ENCODE results near the gene BACH2. TPM values are rescaled to one million over a fixed set of nuclear protein-coding genes. Genes with fewer than 3 reads are reported as not detected.
"Not testable (repeated sequence)": the region's sequence is repeated elsewhere in the genome, so short reads cannot be mapped to it uniquely, and the experiment has no call there.

The BACH2 gene
- total RNA-seq, 2 experiments from 2014 or later, result 60.7 to 66.9 TPM

- Mint-ChIP-seq H3K4me3 (no peak overlapping the region), H3K27me3 (no peaks in the 10 kb centered on the region), H3K4me1 (ENCODE audit: low read depth) (no peaks in the 10 kb centered on the region), H3K36me3 (ENCODE audit: low read depth) (peaks cover 6% of the 10 kb centered on the region), H3K9me3 (peaks cover 3% of the 10 kb centered on the region), H3K27ac (no peak overlapping the region)
- ChIA-PET POLR2A (interaction anchor here (1.9 kb wide), 1 partner anchor 14 kb away, joined by 5 read pairs; no protein-coding TSS in a partner anchor), CTCF (interaction anchor here (1.1 kb wide), 1 partner anchor 10 kb away, joined by 3 read pairs; no protein-coding TSS in a partner anchor)
- no peak for TF ChIP-seq CTCF (IDR thresholded peaks at IDR 0.05)
- ATAC-seq (no peak), DNase-seq (no peak)
- intact Hi-C loops (cut with micrococcal nuclease), result no loop called here
Measured at GRCh38 chr6:90333928-90334327, 37.3 kb upstream of the BACH2 start.

- H3K4me3 Mint-ChIP-seq; ATAC-seq; H3K27ac Mint-ChIP-seq; H3K9me3 Mint-ChIP-seq; H3K27me3 Mint-ChIP-seq; intact Hi-C loops (cut with micrococcal nuclease); H3K36me3 Mint-ChIP-seq (ENCODE audit: low read depth); H3K4me1 Mint-ChIP-seq (ENCODE audit: low read depth); DNase-seq: not testable (repeated sequence)
- ChIA-PET POLR2A (interaction anchor here (1.9 kb wide), 1 partner anchor 15 kb away, joined by 5 read pairs; no protein-coding TSS in a partner anchor), CTCF (interaction anchor here (1.1 kb wide), 1 partner anchor 10 kb away, joined by 3 read pairs; no protein-coding TSS in a partner anchor)
Measured at GRCh38 chr6:90332978-90333543, 36.4 kb upstream of the BACH2 start.

- Mint-ChIP-seq H3K27ac (no peak overlapping the region), H3K36me3 (ENCODE audit: low read depth) (peaks cover 7% of the 10 kb centered on the region), H3K9me3 (peaks cover 3% of the 10 kb centered on the region), H3K27me3 (no peaks in the 10 kb centered on the region), H3K4me3 (no peak overlapping the region), H3K4me1 (ENCODE audit: low read depth) (peaks cover 22% of the 10 kb centered on the region)
- TF ChIP-seq CTCF (IDR thresholded peaks at IDR 0.05), result no peak
- POLR2A ChIA-PET, result interaction anchor here (0.5 kb wide), 1 partner anchor 134 kb away, joined by 3 read pairs; no protein-coding TSS in a partner anchor
- ATAC-seq, result no peak
- CTCF ChIA-PET, result no interaction called here
- DNase-seq, result no peak
- intact Hi-C loops (cut with micrococcal nuclease), result no loop called here
Measured at GRCh38 chr6:90329386-90330077, 32.9 kb upstream of the BACH2 start.

- ATAC-seq (no peak), DNase-seq (no peak)
- Mint-ChIP-seq H3K4me3 (no peak overlapping the region), H3K36me3 (ENCODE audit: low read depth) (peaks cover 3% of the 10 kb centered on the region), H3K27me3 (no peaks in the 10 kb centered on the region), H3K4me1 (ENCODE audit: low read depth) (peaks cover 25% of the 10 kb centered on the region), H3K9me3 (no peaks in the 10 kb centered on the region), H3K27ac (no peak overlapping the region)
- intact Hi-C loops (cut with micrococcal nuclease), result no loop called here
- POLR2A ChIA-PET, result interaction anchor here (0.9 kb wide), 2 partner anchors 9 to 37 kb away, joined by 4 read pairs; no protein-coding TSS in a partner anchor
- CTCF ChIA-PET, result interaction anchor here (0.6 to 2.9 kb wide), 4 partner anchors 11 to 65 kb away, joined by 3 to 16 read pairs (median 4); no protein-coding TSS in a partner anchor
- TF ChIP-seq CTCF (IDR thresholded peaks at IDR 0.05), result no peak
Measured at GRCh38 chr6:90328004-90328403, 31.4 kb upstream of the BACH2 start.

- H3K27ac Mint-ChIP-seq, result peak overlapping the region; percentile 59
- no peak for TF ChIP-seq CTCF (IDR thresholded peaks at IDR 0.05)
- peaks cover 2% of the 10 kb centered on the region for H3K9me3 Mint-ChIP-seq
- CTCF ChIA-PET, result interaction anchor here (2.9 kb wide), 1 partner anchor 21 kb away, joined by 16 read pairs; no protein-coding TSS in a partner anchor
- H3K4me3 Mint-ChIP-seq, result no peak overlapping the region
- H3K4me1 Mint-ChIP-seq (ENCODE audit: low read depth), result peaks cover 30% of the 10 kb centered on the region
- H3K36me3 Mint-ChIP-seq (ENCODE audit: low read depth), result peaks cover 3% of the 10 kb centered on the region
- H3K27me3 Mint-ChIP-seq, result no peaks in the 10 kb centered on the region
- DNase-seq, result peak; percentile 30
- POLR2A ChIA-PET, result no interaction called here
- intact Hi-C loops (cut with micrococcal nuclease), result no loop called here
- ATAC-seq, result peak; percentile 92
Measured at GRCh38 chr6:90326404-90327057, 29.9 kb upstream of the BACH2 start.
